ENCODE data around the gene ANKRD7.

DNA sequence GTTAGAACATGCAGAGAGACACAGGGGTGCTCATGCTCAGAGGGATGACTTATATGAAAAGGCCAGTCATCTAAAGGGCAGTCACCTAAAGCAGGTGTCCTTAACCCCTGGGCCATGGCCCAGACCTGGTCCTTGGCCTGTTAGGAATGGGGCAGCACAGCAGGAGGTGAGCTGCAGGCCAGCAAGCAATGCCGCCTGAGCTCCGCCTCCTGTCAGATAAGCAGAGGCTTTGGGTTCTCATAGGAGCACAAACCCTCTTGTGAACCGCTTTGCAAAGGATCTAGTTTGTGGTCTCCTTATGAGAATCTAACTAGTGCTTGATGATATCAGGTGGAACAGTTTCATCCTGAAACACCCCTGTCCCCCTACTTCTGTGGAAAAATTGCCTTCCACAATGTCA, 14.5 kb downstream of the ANKRD7 start:
- TF ChIP-seq CTCF (IDR thresholded peaks at IDR 0.05; ENCODE audit: extremely low read depth in 1 of 2, insufficient read depth in 1 of 2, low read depth in 1 of 2, low read length in 2 of 2) (no peak), POLR2A (IDR thresholded peaks at IDR 0.05; ENCODE audit: low read depth, low read length) (no peak), GATA2 (IDR thresholded peaks at IDR 0.05; ENCODE audit: insufficient read depth, insufficient read length, low read depth, low read length) (no peak), JUN (IDR thresholded peaks at IDR 0.05; ENCODE audit: borderline replicate concordance, insufficient read depth, insufficient read length, low read depth) (no peak)

Measured in endothelial cell of umbilical vein (primary cell).